Neural cell (in vitro differentiated cells): Measurements from ENCODE around the gene DNM3.

Experiments used
- CTCF ChIP-seq: fragments of 450-650 bp; IDR thresholded peaks from 2 replicates; pipeline ENCODE4 v1.5.1; 2014; ENCODE audit warnings: antibody characterized with exemption, mild to moderate bottlenecking, moderate library complexity; ENCODE audit not compliant: poor library complexity, severe bottlenecking
- POLR2AphosphoS5 ChIP-seq: IDR thresholded peaks from 2 replicates; pipeline ENCODE4 v1.6.1; 2012

GRCh38 chr1:172138634-172139033, 297.3 kb downstream of the DNM3 start:
- TF ChIP-seq CTCF, result no peak
- no peak for TF ChIP-seq POLR2AphosphoS5
